ENCODE data around the gene FIGNL1. TPM values are rescaled to one million over a fixed set of nuclear protein-coding genes. Genes with fewer than 3 reads are reported as not detected.

Gene FIGNL1
- total RNA-seq, 1 donor from 2014 or later, result 10.0 TPM

GRCh38 chr7:50404392-50404791 is 45.8 kb downstream of the FIGNL1 start:
- H3K79me2 ChIP-seq (ENCODE audit: insufficient read depth, low read length), result no peaks in the 10 kb centered on the region
- TF ChIP-seq EZH2 (IDR thresholded peaks at IDR 0.05; ENCODE audit: insufficient read depth, low read length), result no peak
- FAIRE-seq, result no peak
- H3K9me3 ChIP-seq (ENCODE audit: insufficient read depth, low read depth, low read length), result no peaks in the 10 kb centered on the region
- no peak overlapping the region for H2AFZ ChIP-seq (ENCODE audit: low read depth, low read length)
- H3K27me3 Mint-ChIP-seq (ENCODE audit: low read depth, unreplicated experiment), result peaks cover 44% of the 10 kb centered on the region
- DNase-seq (ENCODE audit: low read depth), result no peak
- H3K27me3 ChIP-seq (ENCODE audit: insufficient read depth, low read length), result peaks cover 14% of the 10 kb centered on the region
- H3K4me3 Mint-ChIP-seq (ENCODE audit: unreplicated experiment), result no peak overlapping the region
- no peaks in the 10 kb centered on the region for H4K20me1 ChIP-seq (ENCODE audit: insufficient read depth, low read length)
- H3K4me1 Mint-ChIP-seq (ENCODE audit: low read depth, unreplicated experiment), result no peaks in the 10 kb centered on the region
- no peak overlapping the region for H3K9ac ChIP-seq (ENCODE audit: low read length)
- H3K4me2 ChIP-seq (ENCODE audit: low read length), result no peak overlapping the region
- no peak overlapping the region for H3K27ac ChIP-seq (ENCODE audit: low read depth, low read length)
- no peak overlapping the region for H3K27ac Mint-ChIP-seq (ENCODE audit: unreplicated experiment)
- no peaks in the 10 kb centered on the region for H3K36me3 ChIP-seq (ENCODE audit: insufficient read depth, low read length)
- H3K4me1 ChIP-seq (ENCODE audit: insufficient read depth, low read length), result no peaks in the 10 kb centered on the region
- H3K9me3 Mint-ChIP-seq (ENCODE audit: unreplicated experiment), result peaks cover 3% of the 10 kb centered on the region
- H3K36me3 Mint-ChIP-seq (ENCODE audit: low read depth, unreplicated experiment), result no peaks in the 10 kb centered on the region
- no peak overlapping the region for H3K4me3 ChIP-seq (ENCODE audit: insufficient read depth, low read depth, low read length)

GRCh38 chr7:50400114-50400513 is 50.0 kb downstream of the FIGNL1 start:
- DNase-seq (ENCODE audit: low read depth) (no peak), FAIRE-seq (no peak)
- H3K4me3 ChIP-seq (ENCODE audit: insufficient read depth, low read depth, low read length), result no peak overlapping the region
- no peak overlapping the region for H3K27ac ChIP-seq (ENCODE audit: low read depth, low read length)
- peaks cover 12% of the 10 kb centered on the region for H3K27me3 ChIP-seq (ENCODE audit: insufficient read depth, low read length)
- H3K4me1 ChIP-seq (ENCODE audit: insufficient read depth, low read length), result no peaks in the 10 kb centered on the region
- Mint-ChIP-seq H3K4me3 (ENCODE audit: unreplicated experiment) (no peak overlapping the region), H3K27me3 (ENCODE audit: low read depth, unreplicated experiment) (peaks cover 11% of the 10 kb centered on the region), H3K27ac (ENCODE audit: unreplicated experiment) (no peak overlapping the region), H3K4me1 (ENCODE audit: low read depth, unreplicated experiment) (no peaks in the 10 kb centered on the region), H3K9me3 (ENCODE audit: unreplicated experiment) (peaks cover 2% of the 10 kb centered on the region), H3K36me3 (ENCODE audit: low read depth, unreplicated experiment) (no peaks in the 10 kb centered on the region)
- H3K9ac ChIP-seq (ENCODE audit: low read length), result no peak overlapping the region
- no peaks in the 10 kb centered on the region for H3K9me3 ChIP-seq (ENCODE audit: insufficient read depth, low read depth, low read length)
- H3K36me3 ChIP-seq (ENCODE audit: insufficient read depth, low read length), result no peaks in the 10 kb centered on the region
- H2AFZ ChIP-seq (ENCODE audit: low read depth, low read length), result peak overlapping the region; percentile 60
- no peaks in the 10 kb centered on the region for H4K20me1 ChIP-seq (ENCODE audit: insufficient read depth, low read length)
- H3K4me2 ChIP-seq (ENCODE audit: low read length), result no peak overlapping the region
- H3K79me2 ChIP-seq (ENCODE audit: insufficient read depth, low read length), result no peaks in the 10 kb centered on the region
- TF ChIP-seq CTCF (IDR thresholded peaks at IDR 0.05; ENCODE audit: insufficient read depth, low read depth, low read length), result no peak
- TF ChIP-seq EZH2 (IDR thresholded peaks at IDR 0.05; ENCODE audit: insufficient read depth, low read length), result no peak

- Histone ChIP-seq H3K4me1 (ENCODE audit: insufficient read depth, low read length) (no peaks in the 10 kb centered on the region), H3K4me3 (ENCODE audit: insufficient read depth, low read depth, low read length) (no peak overlapping the region), H3K9me3 (ENCODE audit: insufficient read depth, low read depth, low read length) (no peaks in the 10 kb centered on the region), H4K20me1 (ENCODE audit: insufficient read depth, low read length) (no peaks in the 10 kb centered on the region), H3K79me2 (ENCODE audit: insufficient read depth, low read length) (no peaks in the 10 kb centered on the region), H3K36me3 (ENCODE audit: insufficient read depth, low read length) (no peaks in the 10 kb centered on the region), H2AFZ (ENCODE audit: low read depth, low read length) (no peak overlapping the region), H3K4me2 (ENCODE audit: low read length) (no peak overlapping the region), H3K9ac (ENCODE audit: low read length) (no peak overlapping the region), H3K27me3 (ENCODE audit: insufficient read depth, low read length) (peaks cover 12% of the 10 kb centered on the region), H3K27ac (ENCODE audit: low read depth, low read length) (no peak overlapping the region)
- no peak for TF ChIP-seq CTCF (IDR thresholded peaks at IDR 0.05; ENCODE audit: insufficient read depth, low read depth, low read length)
- no peak for TF ChIP-seq EZH2 (IDR thresholded peaks at IDR 0.05; ENCODE audit: insufficient read depth, low read length)
- H3K4me1 Mint-ChIP-seq (ENCODE audit: low read depth, unreplicated experiment), result no peaks in the 10 kb centered on the region
- peaks cover 11% of the 10 kb centered on the region for H3K27me3 Mint-ChIP-seq (ENCODE audit: low read depth, unreplicated experiment)
- FAIRE-seq (no peak), DNase-seq (ENCODE audit: low read depth) (no peak)
- H3K9me3 Mint-ChIP-seq (ENCODE audit: unreplicated experiment), result peaks cover 2% of the 10 kb centered on the region
- no peak overlapping the region for H3K4me3 Mint-ChIP-seq (ENCODE audit: unreplicated experiment)
- H3K27ac Mint-ChIP-seq (ENCODE audit: unreplicated experiment), result no peak overlapping the region
- no peaks in the 10 kb centered on the region for H3K36me3 Mint-ChIP-seq (ENCODE audit: low read depth, unreplicated experiment)
Measured at GRCh38 chr7:50399635-50400034, 50.5 kb downstream of the FIGNL1 start.

All from astrocyte (in vitro differentiated cells and primary cell).